Airway epithelial cell (primary cell): ENCODE results near the gene OR1L1. TPM values are rescaled to one million over a fixed set of nuclear protein-coding genes. Genes with fewer than 3 reads are reported as not detected.

Experiments used
- total RNA-seq: library from RNA; depleted of rRNA; stranded (reverse); fragments of >200 nt; gene quantifications from 2 replicates; pipeline ENCODE4 v1.2.3, GENCODE V29; 2015

Gene OR1L1, protein sequence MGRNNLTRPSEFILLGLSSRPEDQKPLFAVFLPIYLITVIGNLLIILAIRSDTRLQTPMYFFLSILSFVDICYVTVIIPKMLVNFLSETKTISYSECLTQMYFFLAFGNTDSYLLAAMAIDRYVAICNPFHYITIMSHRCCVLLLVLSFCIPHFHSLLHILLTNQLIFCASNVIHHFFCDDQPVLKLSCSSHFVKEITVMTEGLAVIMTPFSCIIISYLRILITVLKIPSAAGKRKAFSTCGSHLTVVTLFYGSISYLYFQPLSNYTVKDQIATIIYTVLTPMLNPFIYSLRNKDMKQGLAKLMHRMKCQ
- not detected in 2 replicates for total RNA-seq

DNA sequence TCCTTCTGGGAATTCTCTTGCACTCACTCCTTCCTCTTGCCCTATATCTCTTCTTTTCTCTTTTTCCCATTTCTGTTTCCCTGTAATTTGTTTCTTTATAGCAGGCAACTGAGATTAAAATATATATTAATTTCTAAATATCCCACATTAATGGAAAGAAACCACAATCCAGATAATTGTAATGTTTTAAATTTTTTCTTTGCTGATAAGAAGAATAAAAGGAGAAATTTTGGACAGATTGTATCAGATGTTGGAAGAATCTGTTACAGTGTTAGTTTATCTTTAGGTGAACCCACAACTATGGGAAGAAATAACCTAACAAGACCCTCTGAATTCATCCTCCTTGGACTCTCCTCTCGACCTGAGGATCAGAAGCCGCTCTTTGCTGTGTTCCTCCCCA lies at the start of gene OR1L1:
Gene OR1L1 (plus strand): TSS at position 301 of the 400 bp plus-strand sequence. CDS start 0 bp downstream, at position 301.

DNA sequence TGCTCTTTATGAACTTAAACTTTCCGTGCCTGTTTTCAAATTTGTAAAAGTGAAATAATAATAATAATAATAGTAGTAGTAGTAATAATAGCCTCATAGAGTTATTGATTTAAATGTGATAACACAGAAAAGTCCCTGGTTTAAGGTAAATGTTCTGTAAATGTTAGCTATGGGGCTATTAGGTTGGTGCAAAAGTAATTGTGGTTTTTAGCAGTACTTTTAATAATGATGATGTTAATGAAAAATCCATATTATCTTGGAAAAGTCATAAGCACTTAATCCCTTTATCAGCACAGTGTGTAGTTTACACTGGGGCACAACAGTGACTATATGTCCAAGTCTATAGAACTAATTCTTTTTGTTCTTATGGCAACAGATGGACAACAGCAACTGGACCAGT lies 47.2 kb upstream of the OR1L1 start, which contains the start of gene OR1Q1:
Gene OR1Q1 (plus strand): TSS at position 377 of the 400 bp plus-strand sequence. CDS start 0 bp downstream, at position 377.

DNA sequence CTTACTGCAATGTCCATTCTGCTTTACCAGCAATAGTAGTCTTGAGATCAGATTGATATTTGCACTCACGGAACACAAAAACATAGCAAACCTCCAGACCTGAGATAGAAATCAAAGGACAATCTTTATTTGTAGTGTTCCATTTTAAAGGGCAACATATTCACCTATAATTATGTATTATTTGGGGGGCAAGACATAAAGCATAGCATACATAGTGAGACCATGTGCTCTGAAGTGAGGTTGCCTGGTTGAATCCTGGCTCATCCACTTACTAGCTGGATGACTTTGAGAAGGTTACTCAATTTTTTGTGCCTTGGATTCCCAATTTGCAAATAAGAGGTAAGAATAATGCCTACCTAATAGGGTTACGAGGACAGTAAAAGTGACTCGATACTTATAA lies 4.0 kb upstream of the OR1L1 start, which contains the start of gene OR1B1:
Gene OR1B1 (minus strand): TSS at position 101 of the 400 bp plus-strand sequence.

Other genes with a start within 250 kb of the OR1L1 start
- gene OR1J1, start 183.8 kb upstream of the OR1L1 start, total RNA-seq: not detected in 2 replicates
- gene OR1J2, start 150.9 kb upstream of the OR1L1 start, total RNA-seq: not detected in 2 replicates
- not detected in 2 replicates for gene OR1J4, start 142.6 kb upstream of the OR1L1 start, total RNA-seq
- gene OR1N1, start 134.4 kb upstream of the OR1L1 start, total RNA-seq: not detected in 2 replicates
- not detected in 2 replicates for gene OR1N2, start 108.6 kb upstream of the OR1L1 start, total RNA-seq
- not detected in 2 replicates for gene OR1L8, start 78.3 kb upstream of the OR1L1 start, total RNA-seq
- gene OR1Q1, start 47.0 kb upstream of the OR1L1 start, total RNA-seq: not detected in 2 replicates
- gene OR1B1, start 4.1 kb upstream of the OR1L1 start, total RNA-seq: not detected in 2 replicates
- gene OR1L3, start 13.4 kb downstream of the OR1L1 start, total RNA-seq: not detected in 2 replicates
- not detected in 2 replicates for gene OR1L4, start 62.3 kb downstream of the OR1L1 start, total RNA-seq
- not detected in 2 replicates for gene OR1L6, start 80.6 kb downstream of the OR1L1 start, total RNA-seq
- gene OR5C1, start 127.2 kb downstream of the OR1L1 start, total RNA-seq: not detected in 2 replicates
- not detected in 2 replicates for gene OR1K1, start 138.4 kb downstream of the OR1L1 start, total RNA-seq
- 16.7 and 17.2 TPM in 2 replicates for gene PDCL, start 166.9 kb downstream of the OR1L1 start, total RNA-seq
- 21.9 and 32.8 TPM in 2 replicates for gene RC3H2, start 243.6 kb downstream of the OR1L1 start, total RNA-seq